AG09309 (cell line): ENCODE data around the gene EPB41L4B.
A peak's percentile ranks its signal among the peaks of the same experiment; 100 is the strongest.

Experiments
- DNase-seq: peaks from one replicate; pipeline ENCODE4 v3.0.0-alpha.2; 2010; ENCODE audit warnings: low read depth
- H3K4me3 ChIP-seq: 2 replicates; pipeline ENCODE4 v1.5.1; 2011; ENCODE audit warnings: mild to moderate bottlenecking, low read depth, low read length, moderate library complexity; ENCODE audit not compliant: control insufficient read depth
- CTCF ChIP-seq: IDR thresholded peaks from 2 replicates; pipeline ENCODE4 v1.5.1; 2011; ENCODE audit warnings: mild to moderate bottlenecking, low read depth, low read length, inconsistent platforms; ENCODE audit not compliant: insufficient read depth, control insufficient read depth; ENCODE audit errors: missing control alignments

The EPB41L4B gene

GRCh38 chr9:109317311-109317978, 3.4 kb downstream of the EPB41L4B start:
- no peak for TF ChIP-seq CTCF
- DNase-seq: no peak
- no peak overlapping the region for H3K4me3 ChIP-seq

- TF ChIP-seq CTCF: no peak
- no peak overlapping the region for H3K4me3 ChIP-seq
These were observed 4.6 kb downstream of the EPB41L4B start for GRCh38 chr9:109316207-109316640.

DNA sequence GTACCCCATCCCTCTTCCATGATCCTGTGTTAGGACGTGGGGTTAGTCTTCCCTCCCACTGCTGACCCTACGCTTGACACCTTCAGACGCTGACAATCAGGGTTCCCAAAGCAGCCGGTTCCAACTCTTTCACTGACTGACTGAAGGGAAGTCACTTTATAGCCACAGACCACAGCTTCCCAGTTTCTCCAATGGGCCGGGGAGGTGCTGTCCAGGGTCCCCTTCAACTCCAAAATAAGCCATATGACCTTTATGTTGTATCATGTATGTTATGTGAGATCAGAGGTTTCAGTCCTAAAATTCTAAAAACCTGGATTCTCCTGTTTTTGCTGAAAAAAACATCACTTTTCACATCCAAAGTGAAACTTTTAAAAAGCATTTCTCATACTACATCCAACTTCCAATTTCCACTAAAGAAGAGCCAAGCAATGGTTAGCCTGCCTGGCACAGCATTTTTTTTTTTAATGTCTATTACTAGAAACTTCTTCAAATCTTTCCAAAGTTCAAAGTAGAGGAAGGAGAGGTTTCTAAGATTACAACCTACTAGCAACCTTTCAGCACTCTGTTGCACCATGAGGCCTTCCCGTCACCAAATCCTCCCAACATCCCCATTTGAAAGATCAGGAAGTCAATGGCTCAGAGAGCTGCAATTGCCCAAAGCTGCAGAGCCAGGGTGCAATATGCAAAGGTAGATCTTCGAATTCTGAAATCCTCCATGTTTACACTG, 5.2 kb downstream of the EPB41L4B start:
- H3K4me3 ChIP-seq: no peak overlapping the region
- no peak for DNase-seq
- TF ChIP-seq CTCF: no peak

More at GRCh38 chr9:109316207-109316640, 4.6 kb downstream of the EPB41L4B start:
- DNase-seq: peak; percentile 61

- TF ChIP-seq CTCF: no peak
- no peak for DNase-seq
- no peak overlapping the region for H3K4me3 ChIP-seq
These were observed 6.8 kb downstream of the EPB41L4B start for GRCh38 chr9:109314011-109314531.

- no peak for DNase-seq
- no peak for TF ChIP-seq CTCF
- H3K4me3 ChIP-seq: no peak overlapping the region
These were observed 7.5 kb downstream of the EPB41L4B start for GRCh38 chr9:109313351-109313750.

DNA sequence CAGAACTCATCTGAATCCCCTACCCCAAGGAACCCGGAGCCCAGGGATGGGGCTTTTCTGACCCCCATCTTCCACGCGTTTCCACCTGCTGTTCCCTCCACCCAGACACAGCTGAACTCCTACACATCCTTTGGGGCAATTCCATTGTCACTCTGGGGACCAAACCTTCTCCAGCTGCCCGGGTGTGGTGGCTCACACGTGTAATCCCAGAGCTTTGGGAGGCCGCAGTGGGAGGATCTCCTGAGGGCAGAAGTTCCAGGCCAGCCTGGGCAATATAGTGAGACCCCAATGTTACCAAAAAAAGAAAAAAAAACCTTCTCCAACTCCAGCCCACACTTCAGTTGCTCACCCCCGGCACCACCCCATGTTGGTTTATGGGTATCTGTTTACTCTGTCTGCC, 8.1 kb downstream of the EPB41L4B start:
- TF ChIP-seq CTCF: no peak
- no peak overlapping the region for H3K4me3 ChIP-seq
- no peak for DNase-seq
